ENCODE results near the gene CUX1. TPM values are rescaled to one million over a fixed set of nuclear protein-coding genes. Genes with fewer than 3 reads are reported as not detected.

The CUX1 gene
- total and polyA plus RNA-seq, 4 donors = 40.5 to 138 (median 69.1) TPM

DNA sequence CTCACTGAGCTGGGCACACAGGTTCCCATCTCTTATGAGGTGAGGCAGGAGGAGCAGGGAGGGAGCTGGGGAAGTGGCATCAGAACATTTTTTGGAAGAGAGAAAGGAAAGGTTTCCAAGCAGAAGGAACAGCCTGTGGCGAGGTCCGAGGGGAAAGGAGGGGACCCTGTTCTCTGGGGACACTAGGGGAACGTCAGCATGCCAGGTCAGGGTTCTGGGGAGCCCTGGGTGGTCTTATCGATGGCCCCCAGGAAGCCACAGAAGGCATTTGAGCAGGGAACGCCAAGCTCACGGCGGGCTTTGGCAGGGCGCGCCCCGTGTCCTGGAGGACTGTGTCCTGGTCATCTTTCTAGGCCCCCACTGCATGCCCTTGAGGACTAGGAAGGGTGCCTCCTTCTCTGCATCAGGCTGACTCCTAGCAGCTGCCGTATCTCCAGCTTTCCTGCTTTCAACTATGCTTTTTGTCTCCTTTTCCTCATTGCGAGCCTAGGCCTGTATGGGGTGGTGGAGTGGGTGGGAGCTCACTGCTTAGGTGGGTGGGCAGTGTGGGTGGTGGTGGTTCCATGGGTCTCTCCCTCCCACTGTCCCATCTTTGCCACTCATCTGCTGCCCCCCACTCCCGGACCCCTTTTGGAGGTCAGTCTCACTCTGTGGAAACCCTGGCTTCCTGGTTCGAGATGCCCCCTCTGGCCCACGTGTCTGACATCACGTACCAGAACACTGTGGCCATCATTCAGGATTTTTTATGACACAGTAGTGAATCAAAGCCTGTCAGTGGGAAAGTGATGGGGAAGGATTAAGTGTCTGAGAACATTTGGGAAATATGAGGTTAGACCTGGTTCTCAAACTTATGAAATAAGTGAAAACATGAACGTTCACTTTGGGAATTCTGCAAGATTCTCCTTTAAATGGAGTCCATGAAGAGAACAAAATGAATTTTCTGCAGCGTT is 89.1 kb downstream of the CUX1 start:
- no peak for ATAC-seq (ENCODE audit: insufficient read depth, low FRiP score)
- Histone ChIP-seq H3K4me1 (ENCODE audit: control insufficient read depth in 5 of 5, insufficient read depth in 5 of 5, low read length in 5 of 5) (peaks cover 0 to 18% (median 7%) of the 10 kb centered on the region in 5 donors), H3K27me3 (ENCODE audit: control insufficient read depth in 3 of 3, insufficient read depth in 3 of 3, low read length in 2 of 3) (no peaks in the 10 kb centered on the region), H3K4me3 (no peak overlapping the region), H3K9me3 (ENCODE audit: control insufficient read depth in 4 of 4, insufficient read depth in 3 of 4, low read length in 3 of 4) (no peaks in the 10 kb centered on the region), H3K27ac (ENCODE audit: low read depth in 1 of 2, low read length in 1 of 2) (no peak overlapping the region), H3K9ac (ENCODE audit: insufficient read depth in 1 of 2, low read length in 2 of 2) (no peak overlapping the region), H3K36me3 (ENCODE audit: control insufficient read depth in 4 of 4, insufficient read depth in 4 of 4, low read length in 4 of 4) (no peaks in the 10 kb centered on the region)
- DNase-seq = no peak
- TF ChIP-seq, protein P1, sequence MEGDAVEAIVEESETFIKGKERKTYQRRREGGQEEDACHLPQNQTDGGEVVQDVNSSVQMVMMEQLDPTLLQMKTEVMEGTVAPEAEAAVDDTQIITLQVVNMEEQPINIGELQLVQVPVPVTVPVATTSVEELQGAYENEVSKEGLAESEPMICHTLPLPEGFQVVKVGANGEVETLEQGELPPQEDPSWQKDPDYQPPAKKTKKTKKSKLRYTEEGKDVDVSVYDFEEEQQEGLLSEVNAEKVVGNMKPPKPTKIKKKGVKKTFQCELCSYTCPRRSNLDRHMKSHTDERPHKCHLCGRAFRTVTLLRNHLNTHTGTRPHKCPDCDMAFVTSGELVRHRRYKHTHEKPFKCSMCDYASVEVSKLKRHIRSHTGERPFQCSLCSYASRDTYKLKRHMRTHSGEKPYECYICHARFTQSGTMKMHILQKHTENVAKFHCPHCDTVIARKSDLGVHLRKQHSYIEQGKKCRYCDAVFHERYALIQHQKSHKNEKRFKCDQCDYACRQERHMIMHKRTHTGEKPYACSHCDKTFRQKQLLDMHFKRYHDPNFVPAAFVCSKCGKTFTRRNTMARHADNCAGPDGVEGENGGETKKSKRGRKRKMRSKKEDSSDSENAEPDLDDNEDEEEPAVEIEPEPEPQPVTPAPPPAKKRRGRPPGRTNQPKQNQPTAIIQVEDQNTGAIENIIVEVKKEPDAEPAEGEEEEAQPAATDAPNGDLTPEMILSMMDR (IDR thresholded peaks at IDR 0.05; ENCODE audit: control extremely low read depth, extremely low read depth) = no peak
- WGBS, 2 donors = 94 to 95% methylated on average over 18 of the region's 18 CpGs

DNA sequence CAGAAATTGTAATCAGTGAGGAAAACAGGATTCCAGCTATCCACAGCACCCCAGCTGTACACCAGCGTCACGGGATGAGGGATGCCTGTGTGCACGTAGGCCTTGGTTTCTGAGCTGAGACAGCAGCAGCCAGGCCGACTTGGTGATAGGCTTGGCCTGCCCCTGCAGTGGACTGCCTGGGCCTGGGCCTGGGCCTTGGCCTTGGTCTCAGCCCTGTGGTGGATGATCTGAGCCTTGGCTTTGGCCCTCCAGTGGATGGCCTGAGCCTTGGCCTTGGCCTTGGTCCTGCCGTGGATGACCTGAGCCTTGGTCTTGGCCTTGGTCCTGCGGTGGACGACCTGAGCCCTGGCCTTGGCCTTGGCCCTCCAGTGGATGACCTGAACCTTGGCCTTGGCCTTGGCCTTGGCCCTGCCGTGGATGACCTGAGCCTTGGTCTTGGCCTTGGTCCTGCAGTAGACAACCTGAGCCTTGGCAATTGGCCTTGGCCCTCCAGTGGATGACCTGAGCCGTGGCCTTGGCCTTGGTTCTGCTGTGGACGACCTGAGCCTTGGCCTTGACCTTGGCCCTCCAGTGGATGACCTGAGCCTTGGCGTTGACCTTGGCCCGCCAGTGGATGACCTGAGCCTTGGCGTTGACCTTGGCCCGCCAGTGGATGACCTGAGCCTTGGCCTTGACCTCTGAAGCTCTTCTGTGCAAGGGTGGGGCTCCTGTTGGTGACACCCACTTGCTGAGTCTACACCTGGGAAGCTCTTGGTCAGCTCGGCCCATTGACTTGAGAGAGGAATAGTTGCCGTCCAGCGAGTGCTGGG is 93.8 kb downstream of the CUX1 start:
- DNase-seq (peak; percentile 51 to 66 (median 65)), ATAC-seq (ENCODE audit: insufficient read depth, low FRiP score) (no peak)
- H3K36me3 ChIP-seq (ENCODE audit: control insufficient read depth in 4 of 4, insufficient read depth in 4 of 4, low read length in 4 of 4) = peaks cover 0 to 8% (median 3%) of the 10 kb centered on the region in 4 donors
- peak overlapping the region; percentile 24 to 33 for H3K27ac ChIP-seq (ENCODE audit: low read depth in 1 of 2, low read length in 1 of 2)
- H3K9ac ChIP-seq (ENCODE audit: insufficient read depth in 1 of 2, low read length in 2 of 2) = no peak overlapping the region
- H3K9me3 ChIP-seq (ENCODE audit: control insufficient read depth in 4 of 4, insufficient read depth in 3 of 4, low read length in 3 of 4) = no peaks in the 10 kb centered on the region
- TF ChIP-seq, protein P1 (IDR thresholded peaks at IDR 0.05; ENCODE audit: control extremely low read depth, extremely low read depth) = no peak
- no peaks in the 10 kb centered on the region for H3K27me3 ChIP-seq (ENCODE audit: control insufficient read depth in 3 of 3, insufficient read depth in 3 of 3, low read length in 2 of 3)
- 92 to 94% methylated on average over 17 of the region's 17 CpGs for WGBS, 2 donors
- peaks cover 9 to 43% (median 16%) of the 10 kb centered on the region in 5 donors for H3K4me1 ChIP-seq (ENCODE audit: control insufficient read depth in 5 of 5, insufficient read depth in 5 of 5, low read length in 5 of 5)
- H3K4me3 ChIP-seq = no peak overlapping the region

- ATAC-seq (ENCODE audit: insufficient read depth, low FRiP score) (peak; percentile 54), DNase-seq (peak; percentile 71 to 89 (median 81))
- no peak overlapping the region for H3K4me3 ChIP-seq
- peak overlapping the region; percentile 24 to 33 for H3K27ac ChIP-seq (ENCODE audit: low read depth in 1 of 2, low read length in 1 of 2)
- H3K9me3 ChIP-seq (ENCODE audit: control insufficient read depth in 4 of 4, insufficient read depth in 3 of 4, low read length in 3 of 4) = no peaks in the 10 kb centered on the region
- TF ChIP-seq, protein P1 (IDR thresholded peaks at IDR 0.05; ENCODE audit: control extremely low read depth, extremely low read depth) = no peak
- peaks cover 9 to 43% (median 16%) of the 10 kb centered on the region in 5 donors for H3K4me1 ChIP-seq (ENCODE audit: control insufficient read depth in 5 of 5, insufficient read depth in 5 of 5, low read length in 5 of 5)
- no peaks in the 10 kb centered on the region for H3K27me3 ChIP-seq (ENCODE audit: control insufficient read depth in 3 of 3, insufficient read depth in 3 of 3, low read length in 2 of 3)
- WGBS, 2 donors = 59 to 68% methylated on average over 21 of the region's 21 CpGs
- H3K9ac ChIP-seq (ENCODE audit: insufficient read depth in 1 of 2, low read length in 2 of 2) = no peak overlapping the region
- H3K36me3 ChIP-seq (ENCODE audit: control insufficient read depth in 4 of 4, insufficient read depth in 4 of 4, low read length in 4 of 4) = peaks cover 4 to 15% (median 9%) of the 10 kb centered on the region in 4 donors
Observed at GRCh38 chr7:101911800-101912715, 94.6 kb downstream of the CUX1 start.
